Left ventricle myocardium superior (tissue), 1 donor: ENCODE results near the gene MORC3. TPM values are rescaled to one million over a fixed set of nuclear protein-coding genes. Genes with fewer than 3 reads are reported as not detected.
A peak's percentile ranks its signal among the peaks of the same experiment; 100 is the strongest.
"Not testable (repeated sequence)": the region's sequence is repeated elsewhere in the genome, so short reads cannot be mapped to it uniquely, and the experiment has no call there.

Experiments used
- ATAC-seq: fragments of 200-7000 bp; cut with Tn5 transposase; one replicate; pipeline ENCODE4 v1.9.1; 2020; ENCODE audit warnings: mild to moderate bottlenecking, moderate library complexity
- DNase-seq: peaks from one replicate; pipeline ENCODE4 v3.0.0-alpha.2; 2020
- intact Hi-C: fragments of 100-400 bp; cut with micrococcal nuclease; formaldehyde crosslinking; loops from one replicate; pipeline ENCODE4 v1.11.0; 2022
- total RNA-seq: library from RNA; stranded (reverse); fragmentation: NEBNext Ultra II Directional; extraction: Animal tissue kit (Norgen Biotek cat#: 25700); gene quantifications from one replicate; pipeline ENCODE4 v1.2.1, GENCODE V29; 2021
- donor health status: DM: no; HTN: yes; CAD: no; lungs with severe emphysema.

MORC3 gene
- total RNA-seq, 1 donor from 2014 or later: 22.2 TPM

DNA sequence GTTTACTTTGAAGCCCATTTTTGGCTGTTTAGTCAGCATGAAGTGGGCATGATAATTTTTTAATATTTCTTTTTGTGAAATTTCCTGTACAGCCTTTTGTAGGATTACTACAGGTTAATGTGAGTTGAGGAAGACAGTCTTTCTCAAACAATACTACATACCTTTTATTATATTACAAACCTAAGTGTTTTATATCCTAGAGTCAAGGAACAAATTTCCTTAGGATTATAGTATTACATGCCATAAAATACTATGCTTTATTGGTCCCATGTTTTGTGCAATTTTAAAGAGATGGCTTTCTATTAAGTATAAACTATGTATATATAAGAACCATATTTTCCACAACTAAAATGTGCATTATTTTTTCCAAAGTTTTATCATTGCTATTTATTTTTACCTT lies 56.0 kb downstream of the MORC3 start:
- ATAC-seq (no peak), DNase-seq (no peak)
- intact Hi-C loops: no loop called here

DNA sequence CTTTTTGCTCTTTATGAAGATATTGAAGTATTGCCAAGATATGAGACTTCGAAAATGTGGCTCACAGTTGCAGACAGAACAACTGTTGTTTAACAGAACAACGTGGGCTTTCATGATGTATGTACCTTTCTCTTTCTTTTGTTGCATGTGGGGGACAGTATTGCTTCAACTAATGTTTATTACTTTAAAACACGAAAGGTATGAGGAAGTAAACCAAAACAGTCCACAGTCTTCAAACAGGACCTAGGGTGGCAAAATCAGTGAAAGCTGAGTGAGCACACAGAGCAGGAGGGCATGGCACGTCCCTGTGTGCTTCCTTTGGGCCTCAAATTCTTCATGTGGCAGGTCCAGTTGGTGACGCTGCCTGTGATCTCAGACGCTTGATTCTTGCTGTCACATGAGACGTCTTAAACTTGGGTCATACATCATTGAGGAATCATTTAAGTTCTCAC lies 57.4 kb downstream of the MORC3 start:
- no peak for ATAC-seq
- intact Hi-C loops: no loop called here
- DNase-seq: no peak

DNA sequence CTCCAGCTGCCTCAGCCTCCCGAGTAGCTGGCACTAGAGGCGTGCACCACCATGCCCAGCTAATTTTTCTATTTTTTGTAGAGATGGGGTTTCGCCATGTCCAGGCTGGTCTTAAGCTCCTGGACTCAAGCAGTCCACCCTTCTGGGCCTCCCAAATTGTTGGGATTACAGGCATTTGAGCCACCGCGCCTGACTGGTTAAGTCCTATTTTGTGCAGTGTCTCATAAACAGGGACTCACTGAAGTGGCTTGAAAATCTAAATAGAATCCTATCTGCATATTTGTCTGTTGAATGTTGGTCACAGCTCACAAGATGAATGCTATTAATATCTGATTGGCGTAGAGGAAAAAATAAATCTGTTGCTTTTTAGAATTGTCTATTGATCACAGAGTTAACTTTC lies 59.3 kb downstream of the MORC3 start:
- intact Hi-C loops: no loop called here

DNA sequence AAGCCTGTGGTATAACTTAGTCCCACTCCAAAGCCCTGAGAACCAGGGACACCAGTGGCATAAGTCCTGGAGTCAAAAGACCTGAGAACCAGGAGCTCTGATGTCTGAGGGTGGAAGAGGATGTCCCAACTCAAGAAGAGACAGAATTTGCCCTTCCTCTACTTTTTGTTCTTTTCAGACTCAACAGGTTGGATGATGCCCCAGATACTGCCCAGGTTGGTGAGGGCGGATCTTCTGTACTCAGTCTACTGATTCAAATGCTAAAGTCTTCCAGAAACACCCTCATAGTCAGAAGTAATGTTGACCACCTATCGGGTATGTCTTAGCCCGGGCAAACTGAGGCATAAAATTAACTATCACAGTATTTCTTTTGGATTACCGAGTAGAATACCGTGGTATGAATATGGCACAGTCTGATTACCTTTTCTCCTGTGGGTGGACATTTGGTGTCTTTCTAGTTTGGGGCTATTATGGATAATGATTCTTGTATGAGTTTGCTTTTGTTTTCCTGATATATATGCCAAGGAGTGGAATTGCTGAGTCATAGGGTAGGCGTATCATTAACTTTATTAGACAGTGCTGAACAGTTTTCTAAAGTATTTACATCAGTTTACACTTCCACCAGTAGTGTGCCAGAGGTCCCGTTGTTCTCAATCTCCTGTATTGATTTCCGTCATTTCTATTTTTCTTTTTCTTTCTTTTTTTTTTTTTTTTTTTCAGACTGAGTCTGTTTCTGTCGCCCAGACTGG lies 62.0 kb downstream of the MORC3 start:
- intact Hi-C loops: no loop called here
- DNase-seq (no peak), ATAC-seq (no peak)

More for the DNA sequence above, 59.3 kb downstream of the MORC3 start:
- ATAC-seq (peak; percentile 29), DNase-seq (no peak)

DNA sequence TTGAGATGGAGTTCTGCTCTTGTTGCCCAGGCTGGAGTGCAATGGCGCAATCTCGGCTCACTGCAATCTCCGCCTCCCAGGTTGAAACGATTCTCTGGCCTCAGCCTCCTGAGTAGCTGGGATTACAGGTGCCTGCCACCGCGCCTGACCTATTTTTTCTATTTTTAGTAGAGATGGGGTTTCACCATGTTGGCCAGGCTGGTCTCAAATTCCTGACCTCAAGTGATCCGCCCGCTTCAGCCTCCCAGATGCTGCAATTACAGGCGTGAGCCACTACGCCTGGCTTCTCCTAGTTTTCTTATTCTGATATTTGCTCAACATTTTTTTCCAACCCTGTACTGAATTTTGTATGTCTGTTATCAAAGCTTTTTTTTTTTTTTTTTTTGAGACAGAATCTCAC lies 62.7 kb downstream of the MORC3 start:
- ATAC-seq, intact Hi-C loops, DNase-seq: not testable (repeated sequence)

DNA sequence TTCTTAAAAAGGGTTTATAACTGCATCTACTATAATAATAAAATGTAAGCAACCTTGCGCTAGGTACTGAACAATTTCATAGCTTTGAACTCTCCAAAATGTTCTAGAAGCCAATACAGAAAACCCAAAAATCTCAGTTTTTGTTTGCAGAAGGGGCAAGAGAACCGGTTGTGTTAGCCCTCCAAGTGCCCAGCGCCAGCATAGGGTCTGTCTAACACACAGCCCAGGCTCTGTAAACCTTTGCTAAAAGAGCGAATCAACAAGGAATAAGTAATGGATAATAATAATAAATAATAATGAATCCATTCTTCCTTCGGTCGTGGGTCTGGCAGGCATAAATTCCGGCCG lies 64.9 kb downstream of the MORC3 start:
- ATAC-seq (no peak), DNase-seq (no peak)
- intact Hi-C loops: no loop called here

DNA sequence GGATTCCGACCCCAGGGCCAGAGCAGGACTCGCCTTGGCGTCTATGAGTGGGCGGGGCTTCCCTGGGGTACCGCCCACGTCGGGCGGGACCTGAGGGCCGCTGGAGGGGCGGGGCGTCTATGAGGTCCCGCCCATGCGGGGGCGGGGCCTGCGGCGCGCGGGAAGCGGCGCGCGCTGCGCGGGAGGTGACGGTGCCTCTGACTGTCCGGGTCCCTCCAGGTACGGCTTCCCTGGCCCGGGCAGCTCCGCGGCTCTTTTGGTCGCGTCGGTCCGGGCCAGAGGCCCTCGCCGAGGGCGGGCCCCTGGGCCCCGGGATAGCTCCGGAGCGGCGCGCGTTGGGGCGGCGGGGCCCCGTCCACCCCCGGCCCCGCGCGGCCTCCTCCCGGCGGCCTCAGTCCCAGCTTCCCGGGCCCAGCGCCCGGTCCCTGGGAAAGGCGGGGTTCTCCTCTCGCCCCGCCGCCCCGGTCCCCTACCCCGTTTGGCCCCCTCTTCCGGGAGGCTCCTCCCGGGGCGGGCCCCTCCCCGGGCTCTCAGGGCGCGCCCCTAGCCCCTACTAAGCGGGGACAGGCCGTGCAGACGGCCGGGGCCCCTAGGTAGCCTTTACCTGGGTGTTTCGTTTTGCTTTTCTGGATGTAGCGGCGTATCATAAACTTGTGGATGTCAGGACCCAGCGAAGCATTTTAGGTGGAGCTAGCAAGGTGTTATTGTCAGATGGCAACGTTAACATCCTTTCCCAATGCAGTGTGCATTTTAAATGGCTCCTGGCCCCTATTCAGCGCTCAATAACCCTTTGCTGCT lies 65.4 kb downstream of the MORC3 start, which contains the start of gene CHAF1B:
CHAF1B (plus strand) TSS at position 160 of the 798 bp plus-strand sequence. CDS start 745 bp downstream, outside the sequence.
- peak; percentile 95 for ATAC-seq
- intact Hi-C loops: no loop called here
- DNase-seq: peak; percentile 86

DNA sequence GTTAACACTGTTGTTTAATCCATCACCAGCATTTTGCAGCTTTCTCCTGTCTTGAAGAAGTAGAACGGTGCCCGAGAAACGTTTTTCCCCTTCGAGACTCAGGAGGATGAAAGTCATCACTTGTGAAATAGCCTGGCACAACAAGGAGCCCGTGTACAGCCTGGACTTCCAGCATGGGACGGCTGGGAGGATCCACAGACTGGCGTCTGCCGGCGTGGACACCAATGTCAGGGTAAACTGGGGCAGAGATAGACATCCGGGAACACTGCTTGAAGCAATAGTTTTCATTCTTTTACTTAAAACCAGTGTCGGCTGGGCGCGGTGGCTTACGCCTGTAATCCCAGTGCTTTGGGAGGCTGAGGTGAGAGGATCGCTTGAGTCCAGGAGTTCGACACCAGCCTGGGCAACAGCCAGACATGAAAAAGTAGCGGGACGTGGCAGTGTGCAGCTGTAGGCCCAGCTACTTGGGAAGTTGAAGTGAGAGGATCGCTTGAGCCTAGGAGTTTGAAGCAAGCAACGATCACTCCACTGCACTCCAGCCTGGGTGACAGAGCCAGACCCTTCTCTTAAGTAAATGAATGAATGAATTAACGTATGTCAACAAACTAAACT lies 66.1 kb downstream of the MORC3 start:
- ATAC-seq: no peak
- DNase-seq: no peak
- intact Hi-C loops: no loop called here

DNA sequence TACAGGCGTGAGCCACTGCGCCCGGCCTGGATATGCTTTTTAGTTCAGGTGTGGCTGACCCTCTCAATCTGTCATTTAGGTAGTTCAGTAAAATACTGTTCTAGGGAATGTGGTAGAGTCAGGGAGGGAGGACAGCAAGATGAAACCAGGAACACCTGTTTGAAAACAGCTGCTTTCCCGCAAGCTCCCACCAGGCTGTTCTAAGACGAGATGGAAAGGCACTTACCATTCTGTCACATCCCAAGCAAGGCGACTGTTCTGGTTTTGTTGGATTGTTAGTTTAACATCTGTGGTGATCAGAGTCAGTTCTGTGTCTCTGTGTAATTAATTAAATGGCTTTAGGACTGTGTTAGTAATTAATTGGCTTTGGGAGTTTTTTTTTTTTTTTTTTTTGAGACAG lies 68.1 kb downstream of the MORC3 start:
- DNase-seq: no peak
- no peak for ATAC-seq
- intact Hi-C loops: no loop called here

DNA sequence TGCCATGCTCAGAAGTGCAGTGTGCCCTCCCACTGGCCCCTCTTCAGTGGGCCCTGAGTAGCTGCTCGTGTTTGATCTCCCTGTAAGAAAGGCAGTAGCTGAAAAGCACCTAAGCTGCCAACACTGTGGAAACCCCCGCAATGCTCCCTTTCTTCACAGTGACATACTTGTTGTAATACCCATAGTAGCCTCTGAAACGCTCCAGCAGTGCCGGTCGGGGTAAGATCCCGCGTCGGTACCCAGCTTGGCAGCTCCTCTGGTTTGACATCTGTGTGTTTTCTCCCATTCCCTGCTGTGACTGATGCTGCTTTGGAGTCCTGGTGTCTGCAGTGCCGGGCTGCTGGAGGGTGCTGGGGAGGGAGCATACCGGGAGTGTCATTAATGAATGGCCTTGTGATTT lies 68.8 kb downstream of the MORC3 start:
- ATAC-seq (no peak), DNase-seq (no peak)
- intact Hi-C loops: no loop called here

DNA sequence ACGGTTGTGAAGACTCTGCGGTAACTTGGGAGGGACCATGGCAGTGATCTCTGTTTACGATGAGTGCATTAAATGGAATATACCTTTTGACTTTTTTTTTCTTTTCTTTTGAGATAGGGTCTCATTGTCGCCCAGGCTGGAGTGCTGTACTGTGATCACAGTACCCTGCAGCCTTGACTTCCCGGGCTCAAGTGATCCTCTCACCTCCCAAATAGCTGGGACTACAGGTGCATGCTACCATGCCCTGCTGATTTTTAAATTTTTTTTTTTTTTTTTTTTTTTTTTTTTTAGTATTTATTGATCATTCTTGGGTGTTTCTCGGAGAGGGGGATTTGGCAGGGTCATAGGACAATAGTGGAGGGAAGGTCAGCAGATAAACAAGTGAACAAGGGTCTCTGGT lies 71.7 kb downstream of the MORC3 start:
- DNase-seq, ATAC-seq, intact Hi-C loops: not testable (repeated sequence)

DNA sequence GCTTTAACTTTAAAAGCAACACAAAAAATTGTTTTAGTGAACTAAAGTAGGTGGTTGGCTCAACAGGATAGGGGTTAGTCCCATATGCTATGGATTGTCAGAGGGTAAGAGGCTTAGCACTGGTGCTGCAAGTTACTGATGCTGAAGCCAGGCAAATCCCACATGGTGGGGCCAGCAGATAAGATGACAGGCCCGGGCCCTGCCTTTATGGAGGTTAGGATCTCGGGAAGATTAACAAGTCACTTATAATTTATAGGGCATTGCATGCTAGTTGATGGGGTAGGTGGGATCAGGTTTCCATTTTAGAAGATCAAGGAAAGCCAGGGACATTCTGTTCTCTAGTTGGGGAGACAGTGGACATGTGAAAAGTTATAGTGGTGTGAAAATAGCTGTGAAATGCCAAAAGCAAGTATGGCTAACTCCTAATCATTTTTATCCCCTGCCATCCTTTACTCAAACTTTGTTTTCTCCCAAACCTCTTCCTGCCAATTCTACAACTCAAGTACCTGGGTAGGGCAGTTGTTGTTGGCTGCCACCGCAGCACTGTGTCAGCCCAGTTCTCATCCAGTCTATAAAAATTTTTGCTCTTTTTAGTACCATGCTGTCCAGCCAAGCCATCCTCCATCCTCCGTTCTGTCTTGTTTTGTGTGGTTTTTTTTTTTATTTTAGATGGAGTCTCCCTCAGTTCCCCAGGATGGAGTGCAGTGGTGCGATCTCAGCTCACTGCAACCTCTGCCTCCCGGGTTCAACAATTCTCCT lies 75.5 kb downstream of the MORC3 start:
- intact Hi-C loops: no loop called here
- ATAC-seq (no peak), DNase-seq (no peak)

DNA sequence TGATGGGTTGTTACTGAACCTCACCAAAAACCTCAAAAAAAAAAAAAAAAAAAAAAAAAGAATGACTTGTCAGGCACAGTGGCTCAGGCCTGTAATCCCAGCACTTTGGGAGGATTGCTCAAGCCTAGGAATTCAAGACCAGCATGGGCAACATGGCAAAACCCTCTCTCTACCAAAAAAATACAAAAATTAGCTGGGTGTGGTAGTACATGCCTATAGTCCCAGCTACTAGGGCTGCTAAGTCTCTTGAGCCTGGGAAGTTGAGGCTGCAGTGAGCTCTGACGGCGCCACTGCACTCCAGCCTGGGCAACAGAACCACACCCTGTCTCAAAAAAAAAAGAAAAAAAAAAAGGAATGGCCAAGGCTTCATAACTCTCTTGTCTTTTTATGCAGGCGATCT lies 76.3 kb downstream of the MORC3 start:
- DNase-seq (no peak), ATAC-seq (no peak)
- intact Hi-C loops: no loop called here

DNA sequence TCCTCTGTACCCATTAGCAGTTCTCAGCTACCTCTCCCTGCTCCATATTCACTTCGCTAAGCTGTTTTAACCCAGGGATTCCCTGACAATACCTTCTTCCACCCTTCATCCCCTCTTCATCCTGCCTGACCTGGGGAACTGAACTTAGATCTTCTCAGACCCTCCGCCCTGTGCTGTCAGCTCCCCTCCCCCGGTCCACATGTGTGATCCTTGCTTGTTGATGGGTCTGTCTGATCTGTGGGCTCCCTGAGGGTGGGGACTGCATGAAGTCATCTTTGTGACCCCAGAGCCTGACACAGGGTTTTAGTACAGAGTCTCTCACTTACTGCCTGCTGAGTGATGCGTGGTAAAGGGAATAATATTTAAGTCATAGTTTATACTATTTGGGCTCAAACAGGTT lies 77.0 kb downstream of the MORC3 start:
- DNase-seq: no peak
- no peak for ATAC-seq
- intact Hi-C loops: no loop called here

DNA sequence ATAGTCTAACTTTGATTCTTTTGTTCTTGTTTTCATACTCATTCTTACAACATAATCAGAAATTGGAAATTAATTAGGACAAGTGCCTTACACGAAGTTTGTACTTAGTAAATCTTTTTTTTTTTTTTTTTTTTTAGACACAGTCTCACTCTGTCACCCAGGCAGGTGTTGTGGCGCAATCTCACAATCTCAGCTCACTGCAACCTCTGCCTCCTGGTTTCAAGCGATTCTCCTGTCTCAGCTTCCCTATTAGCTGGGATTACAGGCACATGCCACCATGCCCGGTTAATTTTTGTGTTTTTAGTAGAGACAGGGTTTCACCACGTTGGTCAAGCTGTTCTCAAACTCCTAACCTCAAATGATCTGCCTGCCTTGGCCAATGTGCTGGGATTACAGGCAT lies 77.6 kb downstream of the MORC3 start:
- intact Hi-C loops: no loop called here
- DNase-seq: no peak
- no peak for ATAC-seq

DNA sequence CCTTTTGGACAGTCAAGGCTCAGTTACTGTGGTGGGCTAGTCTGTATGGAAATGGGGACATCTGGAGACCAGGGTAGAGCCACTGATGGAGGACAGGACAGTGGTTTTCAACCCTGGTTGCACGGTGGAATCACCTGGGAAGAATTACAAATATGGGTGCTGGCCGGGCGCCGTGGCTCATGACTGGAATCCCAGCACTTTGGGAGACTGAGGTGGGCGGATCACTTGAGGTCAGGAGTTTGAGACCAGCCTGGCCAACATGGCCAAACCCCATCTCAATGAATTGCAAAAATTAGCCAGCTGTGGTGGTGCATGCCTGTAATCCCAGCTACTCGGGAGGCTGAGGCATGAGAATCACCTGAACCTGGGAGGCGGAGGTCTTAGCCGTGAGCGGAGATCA lies 79.7 kb downstream of the MORC3 start:
- ATAC-seq, intact Hi-C loops, DNase-seq: not testable (repeated sequence)

DNA sequence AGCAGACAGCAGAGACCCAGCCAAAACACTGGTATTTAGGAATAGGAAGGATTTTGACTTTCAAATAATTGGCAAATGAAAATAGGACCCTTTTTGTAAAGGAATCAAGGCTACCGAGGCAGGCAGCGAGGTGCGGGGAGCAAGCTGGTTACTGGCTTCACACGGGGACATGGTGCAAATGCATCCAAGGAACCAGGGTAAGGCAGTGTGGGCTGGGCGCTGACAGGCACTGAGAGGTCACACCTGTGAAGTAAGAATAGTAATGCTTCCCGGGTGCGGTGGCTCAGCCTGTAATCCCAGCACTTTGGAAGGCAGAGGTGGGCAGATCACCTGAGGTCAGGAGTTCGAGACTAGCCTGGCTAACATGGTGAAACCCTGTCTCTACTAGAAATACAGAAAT lies 80.7 kb downstream of the MORC3 start:
- ATAC-seq: no peak
- intact Hi-C loops: no loop called here
- no peak for DNase-seq

DNA sequence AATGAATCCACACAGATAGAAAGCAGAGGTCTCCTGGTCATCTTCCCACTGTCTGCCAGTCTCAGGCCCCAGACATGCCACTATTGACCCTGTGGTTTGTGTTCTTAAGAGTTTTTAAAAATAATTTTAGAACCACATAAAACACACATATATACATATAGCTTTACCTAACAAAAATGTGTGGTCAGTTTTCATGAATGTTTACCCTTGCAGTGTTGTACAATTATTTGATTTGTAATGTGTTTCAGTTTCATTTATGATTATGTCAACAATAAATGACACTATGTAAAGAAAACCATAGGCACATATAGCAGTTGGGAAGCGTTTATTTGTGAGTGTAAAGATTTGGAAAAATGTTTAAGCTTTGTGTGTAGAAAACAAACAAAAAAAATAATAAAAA lies 82.3 kb downstream of the MORC3 start:
- intact Hi-C loops: no loop called here
- no peak for ATAC-seq
- DNase-seq: no peak

DNA sequence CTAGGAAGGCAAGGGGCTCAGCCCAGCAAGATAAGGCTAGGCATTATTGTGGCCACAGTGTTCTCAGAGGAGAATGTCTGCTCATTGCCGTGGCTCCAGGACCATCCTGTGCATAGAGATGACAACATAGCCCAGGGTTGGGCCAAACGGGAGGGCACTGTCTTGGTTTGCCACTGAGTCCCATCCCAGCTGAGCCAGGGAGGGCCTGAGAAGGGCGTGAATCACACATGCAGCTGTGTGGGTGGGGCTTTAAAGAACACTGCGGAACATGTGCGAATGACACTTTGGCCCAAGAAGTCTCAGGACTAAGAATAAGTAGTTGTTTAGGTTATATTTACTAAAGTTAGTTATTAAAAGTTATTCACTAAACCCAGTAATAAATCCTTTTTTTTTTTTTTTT lies 83.7 kb downstream of the MORC3 start:
- no peak for ATAC-seq
- intact Hi-C loops: no loop called here
- no peak for DNase-seq

DNA sequence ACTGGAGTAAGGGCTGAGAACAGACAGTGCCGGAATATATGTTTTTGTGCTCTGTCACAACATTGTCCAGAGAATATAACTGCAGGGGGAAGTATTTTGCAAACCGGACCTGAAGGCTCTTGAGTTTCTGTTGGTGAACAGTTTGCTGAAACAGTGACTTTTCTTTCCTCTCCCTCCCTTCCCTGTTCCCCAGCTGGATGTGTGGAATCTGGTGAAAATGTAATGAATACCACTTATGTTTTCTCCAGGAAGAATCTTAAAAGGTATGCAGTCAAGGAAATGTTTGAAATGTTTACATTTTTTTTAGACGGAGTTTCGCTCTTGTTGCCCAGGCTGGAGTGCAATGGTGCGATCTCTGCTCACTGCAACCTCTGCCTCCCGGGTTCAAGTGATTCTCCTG lies 88.6 kb downstream of the MORC3 start:
- DNase-seq: no peak
- intact Hi-C loops: no loop called here

More for the DNA sequence above, 88.6 kb downstream of the MORC3 start:
- ATAC-seq: no peak
